CD4-positive, alpha-beta T cell treated with Interleukin-10 for 1 hour (primary cell): ENCODE measurements around the gene SH2B3.
"Not testable (repeated sequence)": the region's sequence is repeated elsewhere in the genome, so short reads cannot be mapped to it uniquely, and the experiment has no call there.

Source experiments
- DNase-seq: peaks from one replicate; pipeline ENCODE4 v3.0.0-alpha.2; 2020

The SH2B3 gene

GRCh38 chr12:111387747-111388323 is 17.9 kb upstream of the SH2B3 start:
- no peak for DNase-seq

DNA sequence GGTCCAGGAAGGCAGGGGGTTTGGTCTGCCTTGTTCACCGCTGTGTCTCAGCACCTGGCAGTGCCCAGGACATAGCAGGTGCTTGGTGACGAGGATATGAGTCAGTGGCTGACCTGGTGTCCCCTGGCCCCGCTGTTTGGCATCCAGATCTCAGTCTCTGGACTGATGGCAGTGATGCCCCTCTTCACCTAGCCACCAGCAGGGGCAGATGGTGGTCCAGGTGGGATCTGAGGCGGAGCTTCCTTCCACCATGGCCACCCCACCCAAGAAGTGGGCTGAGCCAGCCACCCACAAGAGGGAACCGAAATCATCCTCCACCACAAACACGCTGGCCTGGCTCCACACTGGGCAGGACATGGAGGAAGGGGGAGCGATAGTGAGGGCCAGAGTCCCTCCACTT is 16.1 kb upstream of the SH2B3 start:
- DNase-seq: no peak

- DNase-seq: no peak
Measured at GRCh38 chr12:111390910-111391309, 14.8 kb upstream of the SH2B3 start.

- no peak for DNase-seq
Measured at GRCh38 chr12:111393700-111394300, 11.9 kb upstream of the SH2B3 start.

DNA sequence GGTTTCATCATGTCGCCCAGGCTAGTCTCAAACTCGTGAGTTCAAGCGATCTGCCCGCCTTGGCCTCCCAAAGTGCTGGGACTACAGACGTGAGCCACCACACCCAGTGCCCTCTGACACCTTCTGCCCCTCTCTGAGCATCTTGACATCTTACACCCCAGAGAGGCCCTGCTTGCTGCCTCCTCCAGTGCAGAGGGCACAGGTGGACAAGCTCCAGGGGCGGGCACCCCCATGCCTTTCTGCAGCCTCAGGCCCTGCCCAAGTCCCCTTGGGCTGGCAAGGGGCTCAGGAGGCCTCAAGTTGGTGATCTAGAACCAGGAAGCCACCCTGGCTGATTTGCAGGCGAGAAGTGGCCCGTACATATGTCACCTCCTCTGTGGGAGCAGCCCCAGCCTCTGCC is 11.2 kb upstream of the SH2B3 start:
- DNase-seq: no peak

- no peak for DNase-seq
Measured at GRCh38 chr12:111395336-111396187, 10.2 kb upstream of the SH2B3 start.

GRCh38 chr12:111396271-111396670 is 9.5 kb upstream of the SH2B3 start:
- not testable (repeated sequence) for DNase-seq

GRCh38 chr12:111396726-111397445 is 8.8 kb upstream of the SH2B3 start:
- DNase-seq: peak; percentile 88

- no peak for DNase-seq
Measured at GRCh38 chr12:111398530-111398929, 7.2 kb upstream of the SH2B3 start.

DNA sequence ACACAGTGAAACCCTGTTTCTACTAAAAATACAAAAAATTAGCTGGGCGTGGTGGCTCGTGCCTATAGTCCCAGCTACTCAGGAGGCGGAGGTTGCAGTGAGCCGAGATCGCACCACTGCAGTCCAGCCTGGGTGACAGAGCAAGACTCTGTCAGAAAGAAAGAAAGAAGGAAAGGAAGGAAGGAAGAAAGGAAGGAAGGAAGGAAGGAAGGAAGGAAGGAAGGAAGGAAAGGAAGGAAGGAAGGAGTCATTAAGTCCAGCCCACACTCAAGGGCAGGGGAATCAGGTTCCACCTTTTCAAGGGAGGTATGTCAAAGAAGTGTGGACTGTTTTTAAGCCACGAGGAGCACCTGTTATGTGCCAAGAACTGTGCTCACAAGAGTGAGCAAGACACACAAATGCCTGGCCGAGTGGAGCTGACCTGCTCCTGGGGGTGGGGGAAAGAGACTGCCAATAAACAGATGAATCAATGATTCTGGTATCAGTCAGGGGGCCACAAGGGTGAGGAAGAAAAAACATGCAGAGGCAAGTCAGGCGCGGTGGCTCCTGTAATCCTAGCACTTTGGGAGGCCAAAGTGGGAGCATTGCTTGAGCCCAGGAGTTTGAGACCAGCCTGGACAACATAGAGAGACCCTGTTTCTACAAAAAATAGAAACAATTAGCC is 5.8 kb upstream of the SH2B3 start:
- not testable (repeated sequence) for DNase-seq

- DNase-seq: no peak
Measured at GRCh38 chr12:111401167-111401605, 4.5 kb upstream of the SH2B3 start.

DNA sequence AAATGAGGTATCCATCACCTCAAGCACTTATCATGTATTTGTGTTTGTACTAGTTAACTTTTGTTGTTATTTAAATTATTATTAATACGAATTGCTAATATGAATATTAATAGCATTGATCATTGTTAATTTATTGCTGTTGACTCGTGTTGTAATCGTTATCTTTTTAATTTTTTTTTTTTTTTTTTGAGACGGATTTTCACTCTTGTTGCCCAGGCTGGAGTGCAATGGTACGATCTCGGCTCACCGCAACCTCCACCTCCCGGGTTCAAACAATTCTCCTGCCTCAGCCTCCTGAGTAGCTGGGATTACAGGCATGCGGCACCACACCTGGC is 3.3 kb upstream of the SH2B3 start:
- not testable (repeated sequence) for DNase-seq

DNA sequence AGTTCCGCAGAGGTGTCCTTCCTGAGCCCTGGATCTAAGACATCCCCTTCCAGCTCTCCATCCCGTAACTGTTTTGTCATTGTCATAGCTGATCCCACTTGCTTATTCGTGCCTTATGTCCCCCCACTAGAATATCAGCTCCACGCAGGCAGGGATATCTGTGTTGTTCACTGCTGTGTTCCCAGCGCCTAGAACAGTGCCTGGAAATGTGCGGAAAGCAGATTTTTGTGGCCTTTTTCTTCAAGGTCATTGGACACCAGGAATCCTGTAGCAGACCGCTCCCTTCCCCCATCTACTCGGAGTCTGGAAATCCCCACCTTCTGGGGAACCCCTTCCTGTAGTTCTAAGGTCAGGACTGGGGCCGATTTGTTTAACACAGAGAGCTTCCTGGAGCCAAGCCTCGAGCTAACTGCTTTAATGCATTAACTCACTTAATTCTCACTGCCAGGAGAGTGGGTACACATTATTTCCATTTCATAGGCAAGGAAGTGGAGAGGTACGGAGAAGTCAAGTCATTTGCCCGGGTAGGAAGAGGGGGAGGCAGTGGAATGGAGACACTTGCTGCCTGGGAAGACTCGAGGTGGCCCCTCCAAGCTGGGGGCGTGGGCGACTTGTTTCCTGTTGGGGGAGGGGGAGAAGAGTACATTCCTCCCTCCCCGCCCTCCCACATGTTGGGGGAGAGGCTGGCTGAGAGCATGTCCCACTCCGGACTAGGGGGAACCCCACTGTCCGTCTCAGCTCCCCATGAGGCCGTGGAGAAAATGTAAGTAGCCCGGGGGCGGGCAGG is 1.2 kb upstream of the SH2B3 start:
- DNase-seq: peak; percentile 73

DNA sequence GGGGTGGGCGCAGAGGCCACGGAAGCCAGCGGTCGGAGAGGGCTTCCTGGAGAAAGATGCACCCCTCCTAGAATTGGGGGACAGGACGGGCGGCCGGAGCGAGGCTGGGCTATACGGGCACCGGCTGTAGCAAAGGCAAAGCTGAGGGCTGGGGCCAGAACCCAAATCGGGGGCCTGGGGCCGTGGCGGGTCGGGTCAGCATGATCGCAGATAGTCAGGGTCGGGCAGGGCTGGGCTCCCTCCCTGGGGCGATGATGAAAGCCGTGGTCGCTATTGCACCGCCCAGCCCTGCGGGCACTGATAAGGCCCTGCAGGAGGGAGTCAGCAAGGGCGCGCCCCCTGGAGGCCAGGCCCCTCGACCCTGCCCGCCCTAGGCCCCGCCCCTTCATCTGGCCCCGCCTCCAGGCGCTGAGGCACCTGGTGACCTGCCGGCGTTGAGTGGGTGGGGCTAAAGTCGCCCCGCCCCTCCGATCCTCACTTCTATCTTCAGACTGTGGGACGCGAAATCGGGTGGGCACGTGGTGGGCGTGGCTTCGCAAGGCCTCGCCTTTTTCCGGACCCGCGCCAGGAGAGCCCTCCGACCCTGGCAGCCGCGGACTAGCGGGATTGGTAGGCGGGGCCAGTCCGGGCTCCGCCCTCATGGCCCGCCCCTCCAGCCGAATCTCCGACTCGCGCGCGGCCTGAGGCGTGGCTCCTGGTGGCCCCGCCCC is 419 bp upstream of the SH2B3 start:
- DNase-seq: peak; percentile 98

GRCh38 chr12:111406474-111407376 is 1.0 kb downstream of the SH2B3 start:
- DNase-seq: peak; percentile 73

GRCh38 chr12:111407377-111408115 is 1.8 kb downstream of the SH2B3 start:
- DNase-seq: no peak

DNA sequence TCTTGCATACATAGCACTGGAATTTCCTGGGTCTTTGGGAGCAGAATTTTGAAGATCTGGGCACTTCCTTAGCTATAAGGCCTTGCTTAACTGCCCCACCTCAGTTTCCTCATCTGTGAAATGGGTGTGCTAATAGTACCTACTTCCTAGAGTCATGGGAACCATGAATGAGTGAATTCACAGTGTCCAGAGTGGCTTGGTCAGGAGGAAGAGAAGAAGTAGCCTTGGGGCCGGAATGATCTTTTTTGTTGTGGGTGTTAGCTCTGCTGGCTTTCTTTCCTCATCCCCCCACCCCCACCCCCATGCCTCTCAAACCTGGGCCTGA is 2.4 kb downstream of the SH2B3 start:
- no peak for DNase-seq

GRCh38 chr12:111408686-111409402 is 3.1 kb downstream of the SH2B3 start:
- no peak for DNase-seq

- no peak for DNase-seq
Measured at GRCh38 chr12:111409403-111409779, 3.7 kb downstream of the SH2B3 start.
